HG03520 (cell line): ENCODE results near the gene WDR90.
"Not testable (repeated sequence)": the region's sequence is repeated elsewhere in the genome, so short reads cannot be mapped to it uniquely, and the experiment has no call there.

Source experiments
- ATAC-seq: cut with Tn5 transposase; IDR thresholded peaks from one replicate; pipeline ENCODE4 v1.9.1; 2021; ENCODE audit warnings: mild to moderate bottlenecking, moderate library complexity; ENCODE audit not compliant: unreplicated experiment

The WDR90 gene

DNA sequence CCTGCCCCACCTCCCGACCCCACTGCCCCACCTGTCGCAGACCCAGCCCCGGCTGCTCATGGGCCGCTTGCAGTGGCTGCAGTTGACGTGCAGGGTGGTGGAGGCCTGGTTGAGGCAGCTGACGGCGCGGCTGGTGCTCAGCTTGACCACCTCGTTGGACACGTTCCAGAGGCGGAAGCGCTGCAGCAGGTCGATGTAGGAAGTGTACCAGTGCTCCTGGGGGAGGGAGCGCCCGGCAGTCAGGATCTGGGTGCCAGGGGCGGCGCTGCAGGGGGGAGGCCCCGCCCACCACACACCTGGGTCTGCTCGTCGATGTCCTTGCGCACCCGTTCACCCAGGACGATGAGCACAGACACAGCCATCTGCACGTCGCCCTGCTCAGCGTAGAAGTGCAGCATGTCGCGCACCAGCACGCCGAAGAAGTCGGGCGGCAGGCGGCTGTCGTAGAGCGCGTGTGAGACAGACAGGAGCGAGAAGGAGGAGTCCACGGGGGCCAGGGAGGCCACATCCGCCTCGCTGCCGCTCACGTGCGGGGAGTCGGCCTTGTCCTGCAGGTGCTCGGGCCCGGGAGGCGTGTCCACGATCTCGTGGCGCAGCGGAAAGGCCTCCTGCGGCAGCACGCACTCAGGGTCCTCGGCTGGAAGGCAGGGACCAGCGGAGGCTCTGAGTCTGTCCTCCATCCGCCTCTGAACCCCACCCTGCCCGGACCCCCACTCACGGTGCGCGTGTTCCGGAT lies 36.0 kb downstream of the WDR90 start:
- ATAC-seq = no peak

DNA sequence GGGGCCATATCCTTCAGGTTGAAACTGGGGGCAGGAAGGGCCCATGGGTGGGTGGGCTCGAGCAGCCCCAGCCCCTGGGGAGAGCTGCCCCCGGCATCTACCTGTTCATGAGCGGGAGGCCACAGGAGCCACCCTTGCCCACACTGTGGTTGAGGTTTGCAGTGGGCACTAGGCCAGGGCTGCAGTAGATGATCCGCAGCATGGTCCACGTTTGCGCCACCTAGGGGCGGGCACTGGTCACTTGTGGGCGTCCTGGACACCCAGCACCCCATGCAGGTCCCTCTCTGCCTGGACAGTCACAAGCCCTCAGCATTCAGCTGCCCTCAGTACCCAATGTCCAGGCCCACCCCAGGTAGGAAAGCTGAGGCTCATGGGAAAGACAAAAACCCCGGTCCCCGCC lies 36.8 kb downstream of the WDR90 start:
- ATAC-seq = no peak

- no peak for ATAC-seq
These were observed 37.5 kb downstream of the WDR90 start for GRCh38 chr16:686459-687260.

DNA sequence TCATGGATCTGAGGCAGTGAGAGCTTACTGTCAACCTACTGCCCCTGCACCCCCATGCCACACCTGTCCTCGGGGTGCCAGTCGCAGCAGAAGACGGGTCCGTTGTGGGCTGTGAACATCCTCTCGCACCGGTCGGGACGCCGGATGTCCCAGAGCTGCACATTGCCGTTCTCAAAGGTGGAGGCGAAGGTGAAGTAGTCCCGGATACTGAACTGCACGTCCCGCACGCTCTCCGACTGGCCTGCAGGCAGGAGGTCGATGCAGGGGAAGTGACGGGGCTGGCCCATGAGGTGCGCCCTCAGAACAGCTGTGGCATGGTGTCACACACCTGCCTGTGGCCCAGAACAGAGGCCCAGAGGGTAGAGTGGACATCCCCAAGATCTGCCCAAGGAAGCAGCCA lies 38.3 kb downstream of the WDR90 start:
- no peak for ATAC-seq

GRCh38 chr16:689175-689897 lies 40.2 kb downstream of the WDR90 start:
- no peak for ATAC-seq

DNA sequence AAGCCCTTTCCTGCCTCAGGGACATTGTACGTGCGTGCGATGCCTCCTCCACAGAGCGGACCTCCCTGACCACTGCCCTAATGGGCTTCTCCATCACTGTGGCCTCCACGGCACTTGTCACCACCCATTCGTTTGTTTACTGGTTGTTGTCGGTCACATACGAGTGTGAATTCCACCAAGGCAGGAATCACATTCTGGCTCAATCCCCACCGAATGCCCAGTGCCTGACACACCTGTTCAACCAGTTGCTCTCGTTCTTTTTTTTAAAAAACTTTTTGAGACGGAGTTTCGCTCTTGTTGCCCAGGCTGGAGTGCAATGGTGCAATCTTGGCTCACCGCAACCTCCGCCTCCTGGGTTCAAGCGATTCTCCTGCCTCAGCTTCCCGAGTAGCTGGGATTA lies 42.1 kb downstream of the WDR90 start:
- ATAC-seq = not testable (repeated sequence)

GRCh38 chr16:692356-693108 lies 43.4 kb downstream of the WDR90 start:
- no peak for ATAC-seq

DNA sequence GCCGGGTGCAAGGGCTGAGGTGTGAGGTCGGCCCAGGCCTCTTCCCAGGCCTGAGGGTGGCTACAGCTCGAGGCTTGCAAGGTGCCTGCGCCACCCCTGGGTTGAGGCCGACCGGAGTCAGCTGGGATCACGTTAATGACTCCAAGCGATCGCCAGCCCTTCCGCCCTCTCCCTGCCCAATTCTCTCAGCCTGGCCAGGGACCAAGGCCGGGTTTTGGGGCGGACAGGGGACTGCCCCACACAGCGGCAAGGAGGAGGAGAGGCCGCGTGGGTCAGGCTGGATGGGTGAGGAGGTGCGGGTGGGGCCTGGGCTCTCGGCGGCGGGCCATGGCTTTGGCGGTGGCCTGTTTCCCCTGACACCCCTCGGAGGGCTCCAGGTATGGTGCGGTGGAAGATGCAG lies 44.2 kb downstream of the WDR90 start:
- ATAC-seq = no peak

DNA sequence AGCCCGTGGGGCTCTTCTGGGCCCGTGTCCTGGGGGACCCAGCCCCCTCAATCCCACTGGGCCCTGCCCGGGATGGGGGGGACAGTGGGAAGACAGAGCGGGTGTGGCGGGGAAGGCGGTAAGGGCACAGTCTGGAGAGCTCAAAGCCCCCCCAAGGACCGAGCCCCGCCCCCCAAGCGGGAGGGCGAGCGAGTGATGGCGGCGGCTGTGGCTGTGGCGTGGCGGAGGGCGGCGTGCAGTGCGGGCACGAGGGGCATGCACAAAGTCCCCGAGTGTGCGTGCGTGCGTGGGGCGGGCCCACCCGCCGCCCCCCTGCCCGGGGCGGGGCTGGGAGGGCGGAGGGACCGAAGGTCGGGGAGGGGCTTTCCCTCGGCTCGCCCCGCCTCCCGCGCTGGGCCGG lies 44.6 kb downstream of the WDR90 start:
- no peak for ATAC-seq

- ATAC-seq = no peak
These were observed 45.2 kb downstream of the WDR90 start for GRCh38 chr16:694187-694862.

DNA sequence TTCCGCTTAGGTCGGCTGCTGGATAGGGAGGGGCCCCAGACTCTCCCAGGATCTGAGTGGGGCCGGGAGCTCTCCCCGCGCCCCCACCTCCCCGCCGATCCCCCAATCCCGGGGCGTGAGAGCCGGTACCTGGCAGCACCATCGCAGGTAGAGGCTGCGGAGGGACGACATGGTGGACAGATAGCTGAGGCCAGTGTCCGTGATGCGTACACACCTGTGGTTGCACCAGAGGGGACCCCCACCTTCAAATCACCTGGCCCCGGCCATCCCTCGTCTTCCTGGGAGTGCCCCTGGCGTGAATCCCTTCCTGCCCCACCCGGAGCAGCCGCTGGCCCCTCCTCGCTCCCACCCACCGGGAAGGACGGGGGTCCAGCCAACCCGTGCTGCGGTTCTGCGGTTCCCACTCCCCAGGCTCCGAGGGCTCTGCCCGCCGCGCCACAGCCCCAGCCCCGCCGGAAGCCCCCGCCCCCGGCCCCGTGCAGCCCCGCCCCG lies 45.7 kb downstream of the WDR90 start:
- no peak for ATAC-seq

GRCh38 chr16:695355-696089 lies 46.4 kb downstream of the WDR90 start:
- ATAC-seq = no peak

DNA sequence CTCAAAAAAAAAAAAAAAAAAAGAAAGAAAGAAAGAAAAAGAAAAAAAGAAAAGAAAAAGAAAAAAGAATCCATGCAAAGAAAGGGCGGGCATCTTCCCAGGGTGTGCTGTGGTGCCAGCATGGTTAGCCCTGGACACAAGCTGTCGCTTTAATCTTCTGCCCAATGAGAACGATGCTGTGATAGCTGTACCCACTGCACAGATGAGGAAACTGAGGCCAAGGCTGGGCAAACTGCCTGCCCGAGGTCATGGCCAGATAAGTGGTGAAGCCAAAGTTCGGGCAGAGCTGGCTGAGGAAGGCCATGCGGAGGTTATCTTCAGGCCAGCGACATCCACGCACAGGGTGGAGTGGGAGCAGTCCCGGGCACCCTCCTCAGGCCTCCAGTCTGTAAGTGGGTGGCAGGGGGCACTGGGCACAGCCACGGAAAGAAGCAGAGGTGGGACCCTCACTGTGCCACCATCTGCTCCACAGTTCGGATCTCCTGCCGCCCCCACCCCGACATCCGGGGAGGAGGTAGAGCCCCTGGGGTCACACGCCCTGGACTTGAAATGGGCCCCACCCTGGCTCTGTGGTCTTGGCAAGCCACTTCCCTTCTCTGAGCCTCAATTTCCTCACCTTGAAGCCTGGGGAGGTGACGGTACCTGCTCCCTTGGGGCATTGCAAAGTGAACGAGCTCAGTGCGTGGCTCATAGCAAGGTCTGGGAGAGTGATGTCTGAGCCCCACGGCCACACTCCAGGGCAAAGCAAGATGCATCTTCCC lies 49.9 kb downstream of the WDR90 start:
- ATAC-seq = no peak

- no peak for ATAC-seq
These were observed 51.8 kb downstream of the WDR90 start for GRCh38 chr16:700684-701584.

GRCh38 chr16:702341-702740 lies 53.2 kb downstream of the WDR90 start:
- no peak for ATAC-seq

DNA sequence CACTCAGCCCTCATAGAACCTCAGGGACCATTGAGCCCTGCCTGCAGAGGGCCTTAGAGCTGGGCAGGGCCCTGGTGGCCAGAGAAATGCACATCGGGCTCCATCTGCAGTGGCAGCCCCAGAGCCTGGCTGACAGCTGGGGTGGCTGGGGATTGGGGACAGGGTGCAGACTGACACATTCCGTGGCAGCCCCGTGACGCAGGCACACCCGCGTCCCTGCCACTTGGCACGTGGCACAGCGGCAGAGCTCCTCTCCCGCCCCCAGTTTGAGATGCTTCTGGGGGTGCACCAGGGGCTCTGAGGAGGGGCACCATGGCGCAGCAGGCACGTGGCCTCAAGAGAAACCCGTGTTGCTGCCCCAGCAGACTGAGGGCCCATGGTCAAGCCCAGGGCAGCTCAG lies 54.2 kb downstream of the WDR90 start:
- ATAC-seq = no peak

DNA sequence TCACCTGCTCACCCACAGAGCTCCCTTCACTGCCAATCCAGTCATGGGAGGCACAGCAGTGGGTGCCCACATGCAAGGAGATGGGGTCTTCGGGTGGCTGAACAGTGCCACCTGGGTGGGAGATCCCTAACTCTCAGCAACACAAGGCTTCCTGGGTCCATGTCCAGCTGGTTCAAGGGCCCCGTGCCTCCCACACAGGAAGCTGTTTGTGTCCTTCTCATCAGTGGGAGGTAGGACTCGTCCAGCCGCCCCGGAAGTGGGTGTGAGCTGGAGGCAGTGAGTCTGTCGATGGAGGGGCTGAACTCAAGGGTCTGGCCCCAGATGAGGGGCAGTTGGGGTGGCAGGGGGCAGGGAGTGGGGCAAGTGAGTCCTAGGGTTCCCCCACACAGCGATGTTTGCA lies 54.9 kb downstream of the WDR90 start:
- no peak for ATAC-seq
